H1 (cell line): ENCODE data around the gene ACAP3. TPM values are rescaled to one million over a fixed set of nuclear protein-coding genes. Genes with fewer than 3 reads are reported as not detected.

ENCODE experiments used
- EZH2 ChIP-seq: fragments of 200-600 bp; sonication (generic); IDR thresholded peaks from 2 replicates; pipeline ENCODE4 v1.7.1; 2012; ENCODE audit warnings: low read depth, mild to moderate bottlenecking, moderate library complexity, low read length, inconsistent platforms; ENCODE audit not compliant: severe bottlenecking
- GABPA ChIP-seq: IDR thresholded peaks from 2 replicates; pipeline ENCODE4 v1.6.1; 2011; ENCODE audit warnings: mild to moderate bottlenecking, low read length, moderate library complexity, borderline replicate concordance; ENCODE audit not compliant: insufficient read depth
- POLR2A ChIP-seq, 2 experiments: IDR thresholded peaks; 1 replicate in 1 of 2; 2 replicates in 1 of 2; pipeline ENCODE4 v1.6.1; 2011; ENCODE audit warnings: low read depth in 2 of 2, low read length in 2 of 2, mild to moderate bottlenecking in 2 of 2; ENCODE audit errors: control extremely low read depth in 1 of 2
- RAD21 ChIP-seq, 2 experiments: IDR thresholded peaks in 1 of 2; conservative IDR thresholded peaks in 1 of 2; 2 replicates each; pipeline ENCODE4 v1.6.1; 2011; ENCODE audit warnings: low read depth in 2 of 2, low read length in 2 of 2, improper control_type of control experiment in 1 of 2, inconsistent platforms in 1 of 2, mild to moderate bottlenecking in 1 of 2, moderate library complexity in 1 of 2
- RNF2 ChIP-seq: fragments of 200-900, 300-1000 bp; sonication (generic); IDR thresholded peaks from 2 replicates; pipeline ENCODE4 v1.7.1; 2016; ENCODE audit warnings: borderline replicate concordance, low read depth, mild to moderate bottlenecking, antibody characterized with exemption, low read length; ENCODE audit not compliant: poor library complexity, severe bottlenecking; ENCODE audit errors: missing control alignments
- SP2 ChIP-seq: IDR thresholded peaks from 2 replicates; pipeline ENCODE4 v1.6.1; 2012; ENCODE audit warnings: mild to moderate bottlenecking, low read length, inconsistent platforms
- TBP ChIP-seq: IDR thresholded peaks from 2 replicates; pipeline ENCODE4 v1.6.1; 2011; ENCODE audit warnings: low read depth, low read length, improper control_type of control experiment
- polyA plus RNA-seq, 7 experiments: library from polyadenylated mRNA; depleted of rRNA in 3 of 7; stranded (reverse) in 5 of 7; unstranded in 2 of 7; fragments of >200 nt in 5 of 7; fragments of 200-250 nt in 2 of 7; gene quantifications; 1 replicate in 5 of 7; 2 replicates in 1 of 7; 4 replicates in 1 of 7; pipeline versions ENCODE4 v1.2.1 to v1.2.3, GENCODE V29; 2011 to 2013; ENCODE audit warnings: missing spikeins in 2 of 7, mixed read lengths in 2 of 7
- total RNA-seq: library from RNA; stranded (reverse); fragmentation: NEBNext Ultra II Directional; extraction: Animal tissue kit (Norgen Biotek cat#: 25700); gene quantifications from 2 replicates; pipeline ENCODE4 v1.2.1, GENCODE V29; 2021
- TF ChIP-seq, protein P1 (sequence below): fragments of 300-600 bp; sonication (generic); IDR thresholded peaks from 2 replicates; pipeline ENCODE4 v1.7.1; 2012; ENCODE audit warnings: low read length, moderate library complexity, mild to moderate bottlenecking, inconsistent platforms; ENCODE audit not compliant: insufficient replicate concordance

Gene ACAP3
- total and polyA plus RNA-seq, 2 of the 8 experiments (the other 6 are each of a cell fraction or from before 2014, with no cell fraction given): 14.8 to 28.3 TPM

DNA sequence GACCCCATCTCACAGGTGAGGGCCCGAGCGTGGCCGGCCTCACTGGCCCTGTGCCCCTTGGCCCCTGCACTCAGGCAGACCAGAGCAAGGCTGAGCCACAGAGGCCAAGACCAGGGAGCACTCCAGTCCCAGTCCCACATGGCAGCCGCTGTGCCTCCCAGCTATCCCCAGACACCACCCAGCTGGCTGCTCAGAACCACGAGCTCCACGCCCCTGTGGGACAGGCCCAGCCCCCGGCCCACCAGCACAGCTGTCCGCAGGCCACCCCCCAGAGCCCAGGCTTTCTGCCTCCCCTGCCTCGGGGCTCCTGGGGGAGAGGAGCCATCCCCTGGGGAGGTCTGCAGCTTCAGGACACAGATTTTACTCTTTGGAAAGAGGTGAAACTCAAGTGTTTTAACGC lies 52.1 kb downstream of the ACAP3 start (continued):
- TF ChIP-seq, protein P1, sequence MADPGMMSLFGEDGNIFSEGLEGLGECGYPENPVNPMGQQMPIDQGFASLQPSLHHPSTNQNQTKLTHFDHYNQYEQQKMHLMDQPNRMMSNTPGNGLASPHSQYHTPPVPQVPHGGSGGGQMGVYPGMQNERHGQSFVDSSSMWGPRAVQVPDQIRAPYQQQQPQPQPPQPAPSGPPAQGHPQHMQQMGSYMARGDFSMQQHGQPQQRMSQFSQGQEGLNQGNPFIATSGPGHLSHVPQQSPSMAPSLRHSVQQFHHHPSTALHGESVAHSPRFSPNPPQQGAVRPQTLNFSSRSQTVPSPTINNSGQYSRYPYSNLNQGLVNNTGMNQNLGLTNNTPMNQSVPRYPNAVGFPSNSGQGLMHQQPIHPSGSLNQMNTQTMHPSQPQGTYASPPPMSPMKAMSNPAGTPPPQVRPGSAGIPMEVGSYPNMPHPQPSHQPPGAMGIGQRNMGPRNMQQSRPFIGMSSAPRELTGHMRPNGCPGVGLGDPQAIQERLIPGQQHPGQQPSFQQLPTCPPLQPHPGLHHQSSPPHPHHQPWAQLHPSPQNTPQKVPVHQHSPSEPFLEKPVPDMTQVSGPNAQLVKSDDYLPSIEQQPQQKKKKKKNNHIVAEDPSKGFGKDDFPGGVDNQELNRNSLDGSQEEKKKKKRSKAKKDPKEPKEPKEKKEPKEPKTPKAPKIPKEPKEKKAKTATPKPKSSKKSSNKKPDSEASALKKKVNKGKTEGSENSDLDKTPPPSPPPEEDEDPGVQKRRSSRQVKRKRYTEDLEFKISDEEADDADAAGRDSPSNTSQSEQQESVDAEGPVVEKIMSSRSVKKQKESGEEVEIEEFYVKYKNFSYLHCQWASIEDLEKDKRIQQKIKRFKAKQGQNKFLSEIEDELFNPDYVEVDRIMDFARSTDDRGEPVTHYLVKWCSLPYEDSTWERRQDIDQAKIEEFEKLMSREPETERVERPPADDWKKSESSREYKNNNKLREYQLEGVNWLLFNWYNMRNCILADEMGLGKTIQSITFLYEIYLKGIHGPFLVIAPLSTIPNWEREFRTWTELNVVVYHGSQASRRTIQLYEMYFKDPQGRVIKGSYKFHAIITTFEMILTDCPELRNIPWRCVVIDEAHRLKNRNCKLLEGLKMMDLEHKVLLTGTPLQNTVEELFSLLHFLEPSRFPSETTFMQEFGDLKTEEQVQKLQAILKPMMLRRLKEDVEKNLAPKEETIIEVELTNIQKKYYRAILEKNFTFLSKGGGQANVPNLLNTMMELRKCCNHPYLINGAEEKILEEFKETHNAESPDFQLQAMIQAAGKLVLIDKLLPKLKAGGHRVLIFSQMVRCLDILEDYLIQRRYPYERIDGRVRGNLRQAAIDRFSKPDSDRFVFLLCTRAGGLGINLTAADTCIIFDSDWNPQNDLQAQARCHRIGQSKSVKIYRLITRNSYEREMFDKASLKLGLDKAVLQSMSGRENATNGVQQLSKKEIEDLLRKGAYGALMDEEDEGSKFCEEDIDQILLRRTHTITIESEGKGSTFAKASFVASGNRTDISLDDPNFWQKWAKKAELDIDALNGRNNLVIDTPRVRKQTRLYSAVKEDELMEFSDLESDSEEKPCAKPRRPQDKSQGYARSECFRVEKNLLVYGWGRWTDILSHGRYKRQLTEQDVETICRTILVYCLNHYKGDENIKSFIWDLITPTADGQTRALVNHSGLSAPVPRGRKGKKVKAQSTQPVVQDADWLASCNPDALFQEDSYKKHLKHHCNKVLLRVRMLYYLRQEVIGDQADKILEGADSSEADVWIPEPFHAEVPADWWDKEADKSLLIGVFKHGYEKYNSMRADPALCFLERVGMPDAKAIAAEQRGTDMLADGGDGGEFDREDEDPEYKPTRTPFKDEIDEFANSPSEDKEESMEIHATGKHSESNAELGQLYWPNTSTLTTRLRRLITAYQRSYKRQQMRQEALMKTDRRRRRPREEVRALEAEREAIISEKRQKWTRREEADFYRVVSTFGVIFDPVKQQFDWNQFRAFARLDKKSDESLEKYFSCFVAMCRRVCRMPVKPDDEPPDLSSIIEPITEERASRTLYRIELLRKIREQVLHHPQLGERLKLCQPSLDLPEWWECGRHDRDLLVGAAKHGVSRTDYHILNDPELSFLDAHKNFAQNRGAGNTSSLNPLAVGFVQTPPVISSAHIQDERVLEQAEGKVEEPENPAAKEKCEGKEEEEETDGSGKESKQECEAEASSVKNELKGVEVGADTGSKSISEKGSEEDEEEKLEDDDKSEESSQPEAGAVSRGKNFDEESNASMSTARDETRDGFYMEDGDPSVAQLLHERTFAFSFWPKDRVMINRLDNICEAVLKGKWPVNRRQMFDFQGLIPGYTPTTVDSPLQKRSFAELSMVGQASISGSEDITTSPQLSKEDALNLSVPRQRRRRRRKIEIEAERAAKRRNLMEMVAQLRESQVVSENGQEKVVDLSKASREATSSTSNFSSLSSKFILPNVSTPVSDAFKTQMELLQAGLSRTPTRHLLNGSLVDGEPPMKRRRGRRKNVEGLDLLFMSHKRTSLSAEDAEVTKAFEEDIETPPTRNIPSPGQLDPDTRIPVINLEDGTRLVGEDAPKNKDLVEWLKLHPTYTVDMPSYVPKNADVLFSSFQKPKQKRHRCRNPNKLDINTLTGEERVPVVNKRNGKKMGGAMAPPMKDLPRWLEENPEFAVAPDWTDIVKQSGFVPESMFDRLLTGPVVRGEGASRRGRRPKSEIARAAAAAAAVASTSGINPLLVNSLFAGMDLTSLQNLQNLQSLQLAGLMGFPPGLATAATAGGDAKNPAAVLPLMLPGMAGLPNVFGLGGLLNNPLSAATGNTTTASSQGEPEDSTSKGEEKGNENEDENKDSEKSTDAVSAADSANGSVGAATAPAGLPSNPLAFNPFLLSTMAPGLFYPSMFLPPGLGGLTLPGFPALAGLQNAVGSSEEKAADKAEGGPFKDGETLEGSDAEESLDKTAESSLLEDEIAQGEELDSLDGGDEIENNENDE: no peak
- no peak for TF ChIP-seq EZH2
- TF ChIP-seq RAD21 (IDR thresholded peaks at IDR 0.05 in 1 of 2, conservative IDR thresholded peaks at IDR 0.05 in 1 of 2; ENCODE audit: low read depth in 2 of 2, low read length in 2 of 2): no peak
- TF ChIP-seq POLR2A (IDR thresholded peaks at IDR 0.05; ENCODE audit: control extremely low read depth in 1 of 2, low read depth in 2 of 2, low read length in 2 of 2): no peak
- TF ChIP-seq TBP: no peak
- no peak for TF ChIP-seq SP2
- TF ChIP-seq RNF2: no peak
- TF ChIP-seq GABPA: no peak
